ENCODE results near the gene HOXB2. TPM values are rescaled to one million over a fixed set of nuclear protein-coding genes. Genes with fewer than 3 reads are reported as not detected.

The HOXB2 gene
- total RNA-seq, 4 donors from 2014 or later = 9.2 to 24.2 (median 17.1) TPM

- intact Hi-C loops (cut with DNase I) = no loop called here
- peak overlapping the region; percentile 89 to 95 (median 92) for H3K27ac ChIP-seq
- H3K27me3 ChIP-seq = peaks cover 0 to 71% (median 0%) of the 10 kb centered on the region in 4 donors
- no peak for TF ChIP-seq POLR2A (IDR thresholded peaks at IDR 0.05)
- TF ChIP-seq, protein P1, sequence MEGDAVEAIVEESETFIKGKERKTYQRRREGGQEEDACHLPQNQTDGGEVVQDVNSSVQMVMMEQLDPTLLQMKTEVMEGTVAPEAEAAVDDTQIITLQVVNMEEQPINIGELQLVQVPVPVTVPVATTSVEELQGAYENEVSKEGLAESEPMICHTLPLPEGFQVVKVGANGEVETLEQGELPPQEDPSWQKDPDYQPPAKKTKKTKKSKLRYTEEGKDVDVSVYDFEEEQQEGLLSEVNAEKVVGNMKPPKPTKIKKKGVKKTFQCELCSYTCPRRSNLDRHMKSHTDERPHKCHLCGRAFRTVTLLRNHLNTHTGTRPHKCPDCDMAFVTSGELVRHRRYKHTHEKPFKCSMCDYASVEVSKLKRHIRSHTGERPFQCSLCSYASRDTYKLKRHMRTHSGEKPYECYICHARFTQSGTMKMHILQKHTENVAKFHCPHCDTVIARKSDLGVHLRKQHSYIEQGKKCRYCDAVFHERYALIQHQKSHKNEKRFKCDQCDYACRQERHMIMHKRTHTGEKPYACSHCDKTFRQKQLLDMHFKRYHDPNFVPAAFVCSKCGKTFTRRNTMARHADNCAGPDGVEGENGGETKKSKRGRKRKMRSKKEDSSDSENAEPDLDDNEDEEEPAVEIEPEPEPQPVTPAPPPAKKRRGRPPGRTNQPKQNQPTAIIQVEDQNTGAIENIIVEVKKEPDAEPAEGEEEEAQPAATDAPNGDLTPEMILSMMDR (IDR thresholded peaks at IDR 0.05) = no peak
- H3K4me3 ChIP-seq = peak overlapping the region; percentile 18 to 54 (median 38)
- H3K9me3 ChIP-seq = no peaks in the 10 kb centered on the region
- H3K36me3 ChIP-seq = no peaks in the 10 kb centered on the region
- DNase-seq = no peak
- 56 to 57% methylated on average over 14 to 16 of the region's 16 CpGs for WGBS, 2 donors
- H3K4me1 ChIP-seq = peaks cover 36 to 100% (median 80%) of the 10 kb centered on the region in 3 donors
Measured at GRCh38 chr17:48559122-48559839, 14.4 kb upstream of the HOXB2 start.

DNA sequence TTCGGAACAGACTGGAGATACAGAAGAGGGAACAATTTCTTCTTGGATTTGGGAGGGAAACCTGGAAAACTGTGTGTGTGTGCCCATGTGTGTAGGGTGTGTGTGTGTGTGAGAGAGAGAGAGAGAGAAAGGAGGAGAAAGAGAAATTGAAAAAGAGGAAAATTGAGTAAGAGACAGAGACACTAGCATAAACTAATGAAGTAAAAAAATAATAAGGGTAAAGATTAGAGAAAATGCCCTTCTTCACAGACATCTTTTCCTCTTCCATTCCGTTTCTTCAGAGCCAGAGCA, 13.9 kb upstream of the HOXB2 start:
- WGBS, 2 donors = 52 to 66% methylated on average over 2 of the region's 2 CpGs

GRCh38 chr17:48558057-48558830, 13.3 kb upstream of the HOXB2 start:
- no peaks in the 10 kb centered on the region for H3K9me3 ChIP-seq
- H3K27ac ChIP-seq = peak overlapping the region; percentile 89 to 95 (median 92)
- intact Hi-C loops (cut with DNase I) = no loop called here
- no peaks in the 10 kb centered on the region for H3K36me3 ChIP-seq
- WGBS, 2 donors = 60 to 66% methylated on average over 6 to 12 of the region's 13 CpGs
- H3K4me1 ChIP-seq = peaks cover 29 to 100% (median 76%) of the 10 kb centered on the region in 3 donors
- peaks cover 0 to 66% (median 0%) of the 10 kb centered on the region in 4 donors for H3K27me3 ChIP-seq
- TF ChIP-seq POLR2A (IDR thresholded peaks at IDR 0.05) = no peak
- TF ChIP-seq, protein P1 (IDR thresholded peaks at IDR 0.05) = no peak
- H3K4me3 ChIP-seq = peak overlapping the region; percentile 18 to 54 (median 38)
- no peak for DNase-seq

More for the DNA sequence above, 13.9 kb upstream of the HOXB2 start:
- TF ChIP-seq, protein P1 (IDR thresholded peaks at IDR 0.05) = no peak
- TF ChIP-seq POLR2A (IDR thresholded peaks at IDR 0.05) = no peak
- Histone ChIP-seq H3K36me3 (no peaks in the 10 kb centered on the region), H3K27me3 (peaks cover 0 to 71% (median 0%) of the 10 kb centered on the region in 4 donors), H3K4me1 (peaks cover 31 to 100% (median 80%) of the 10 kb centered on the region in 3 donors), H3K27ac (peak overlapping the region; percentile 89 to 95 (median 92)), H3K4me3 (peak overlapping the region; percentile 18 to 54 (median 38)), H3K9me3 (no peaks in the 10 kb centered on the region)
- no peak for DNase-seq
- intact Hi-C loops (cut with DNase I) = no loop called here

- H3K9me3 ChIP-seq = no peaks in the 10 kb centered on the region
- intact Hi-C loops (cut with DNase I) = no loop called here
- H3K4me3 ChIP-seq = peak overlapping the region; percentile 18 to 54 (median 38)
- DNase-seq = no peak
- H3K4me1 ChIP-seq = peaks cover 23 to 100% (median 74%) of the 10 kb centered on the region in 3 donors
- TF ChIP-seq, protein P1 (IDR thresholded peaks at IDR 0.05) = no peak
- no peak for TF ChIP-seq POLR2A (IDR thresholded peaks at IDR 0.05)
- H3K27ac ChIP-seq = peak overlapping the region; percentile 89 to 95 (median 92)
- H3K36me3 ChIP-seq = peaks cover 0 to 5% (median 0%) of the 10 kb centered on the region in 3 donors
- peaks cover 0 to 65% (median 0%) of the 10 kb centered on the region in 4 donors for H3K27me3 ChIP-seq
- 31 to 33% methylated on average over 6 to 7 of the region's 7 CpGs for WGBS, 2 donors
Measured at GRCh38 chr17:48556576-48557401, 11.9 kb upstream of the HOXB2 start.

Measured in esophagus squamous epithelium (tissue), 5 donors.